ENCODE data around the gene TMEM151A.

Gene TMEM151A

GRCh38 chr11:66283461-66284105 lies 8.1 kb upstream of the TMEM151A start:
- DNase-seq = no peak

GRCh38 chr11:66284526-66285078 lies 7.1 kb upstream of the TMEM151A start:
- DNase-seq = no peak

GRCh38 chr11:66285250-66285947 lies 6.3 kb upstream of the TMEM151A start:
- DNase-seq = no peak

GRCh38 chr11:66286699-66287098 lies 5.0 kb upstream of the TMEM151A start:
- no peak for DNase-seq

- no peak for DNase-seq
These were observed 4.3 kb upstream of the TMEM151A start for GRCh38 chr11:66287211-66287888.

- DNase-seq = no peak
These were observed 3.6 kb upstream of the TMEM151A start for GRCh38 chr11:66287889-66288670.

- peak; percentile 97 for DNase-seq
These were observed 2.8 kb upstream of the TMEM151A start, which contains the start of gene YIF1A for GRCh38 chr11:66288671-66289547. TSS of gene YIF1A (minus strand) at chr11:66289143. CDS start at chr11:66288985, 158 bp downstream.

- DNase-seq = no peak
These were observed 2.0 kb upstream of the TMEM151A start for GRCh38 chr11:66289548-66290329.

GRCh38 chr11:66290330-66290621 lies 1.4 kb upstream of the TMEM151A start:
- no peak for DNase-seq

GRCh38 chr11:66291303-66291705 lies 390 bp upstream of the TMEM151A start:
- no peak for DNase-seq

- DNase-seq = no peak
These were observed 1.0 kb downstream of the TMEM151A start for GRCh38 chr11:66292543-66293332.

- no peak for DNase-seq
These were observed 1.7 kb downstream of the TMEM151A start for GRCh38 chr11:66293352-66293751.

- no peak for DNase-seq
These were observed 2.3 kb downstream of the TMEM151A start for GRCh38 chr11:66293777-66294625.

- DNase-seq = no peak
These were observed 3.2 kb downstream of the TMEM151A start for GRCh38 chr11:66294626-66295620.

- no peak for DNase-seq
These were observed 5.9 kb downstream of the TMEM151A start for GRCh38 chr11:66297610-66298009.

GRCh38 chr11:66299186-66299585 lies 7.5 kb downstream of the TMEM151A start:
- no peak for DNase-seq

GRCh38 chr11:66302656-66303055 lies 11.0 kb downstream of the TMEM151A start:
- DNase-seq = no peak

- DNase-seq = no peak
These were observed 17.8 kb downstream of the TMEM151A start for GRCh38 chr11:66309475-66309874.

Data from NCI-H2107 (cell line).